A673 (cell line): ENCODE measurements around the gene GTF2H1. TPM values are rescaled to one million over a fixed set of nuclear protein-coding genes. Genes with fewer than 3 reads are reported as not detected.
A peak's percentile ranks its signal among the peaks of the same experiment; 100 is the strongest.

ENCODE experiments used
- BruUV-seq: library from RNA; stranded (reverse); fragments of 400-500 nt; replicated peaks from 2 replicates; lab custom pipeline; 2021; lab: Mats Ljungman, UMichigan
- CTCF ChIA-PET: fragments of 300-600 bp; sonication (Branson Sonifier 250); formaldehyde crosslinking; loops from one replicate; lab custom pipeline; 2022; ENCODE audit warnings: antibody characterized with exemption; lab: Charles Lee
- POLR2A ChIA-PET: fragments of 300-600 bp; sonication (Branson Sonifier 250); formaldehyde crosslinking; loops from one replicate; lab custom pipeline; 2022; ENCODE audit warnings: antibody characterized with exemption; ENCODE audit not compliant: low non-redundant PET; lab: Charles Lee
- DNase-seq: peaks from one replicate; pipeline ENCODE4 v3.0.0-alpha.2; 2015; ENCODE audit warnings: low spot score
- H3K27ac ChIP-seq: fragments of 200-600 bp; sonication (generic); 2 replicates; pipeline ENCODE4 v1.5.1; 2016; ENCODE audit warnings: mixed run types, low read depth, mild to moderate bottlenecking, mixed read lengths, antibody characterized with exemption, low read length; ENCODE audit not compliant: poor library complexity, severe bottlenecking
- H3K27me3 ChIP-seq: fragments of 200-600 bp; sonication (generic); replicated peaks from 2 replicates; pipeline ENCODE4 v1.6.1; 2017; ENCODE audit warnings: mixed run types, low read depth, mild to moderate bottlenecking, mixed read lengths, antibody characterized with exemption, low read length; ENCODE audit not compliant: insufficient read depth, poor library complexity
- H3K36me3 ChIP-seq: fragments of 200-600 bp; sonication (generic); 2 replicates; pipeline ENCODE4 v1.6.1; 2016; ENCODE audit warnings: mixed run types, mild to moderate bottlenecking, mixed read lengths, antibody characterized with exemption, low read length; ENCODE audit not compliant: insufficient read depth, poor library complexity, severe bottlenecking
- H3K4me1 ChIP-seq: fragments of 200-600 bp; sonication (generic); 2 replicates; pipeline ENCODE4 v1.6.1; 2017; ENCODE audit warnings: mixed run types, mild to moderate bottlenecking, mixed read lengths, antibody characterized with exemption, low read length; ENCODE audit not compliant: insufficient read depth, poor library complexity, severe bottlenecking
- H3K4me3 ChIP-seq: fragments of 200-600 bp; sonication (generic); 2 replicates; pipeline ENCODE4 v1.5.1; 2016; ENCODE audit warnings: low read depth, mixed run types, mild to moderate bottlenecking, mixed read lengths, low read length; ENCODE audit not compliant: poor library complexity, severe bottlenecking
- H3K9me3 ChIP-seq: fragments of 200-600 bp; sonication (generic); 2 replicates; pipeline ENCODE4 v1.6.1; 2016; ENCODE audit warnings: mixed run types, low read depth, mild to moderate bottlenecking, mixed read lengths, antibody characterized with exemption, low read length; ENCODE audit not compliant: poor library complexity, severe bottlenecking
- CTCF ChIP-seq: fragments of 300-800, 200-600 bp; sonication (generic); conservative IDR thresholded peaks from 2 replicates; pipeline ENCODE4 v1.5.1; 2017; ENCODE audit warnings: low read depth, mild to moderate bottlenecking, antibody characterized with exemption, low read length, moderate library complexity, mixed read lengths
- EZH2 ChIP-seq: fragments of 200-600 bp; sonication (generic); IDR thresholded peaks from 2 replicates; pipeline ENCODE4 v1.6.1; 2017; ENCODE audit warnings: borderline replicate concordance, low read depth, mild to moderate bottlenecking, mixed read lengths, antibody characterized with exemption, low read length; ENCODE audit not compliant: poor library complexity, severe bottlenecking
- intact Hi-C: fragments of 100-400 bp; cut with micrococcal nuclease; formaldehyde crosslinking; loops from one replicate; pipeline ENCODE4 v1.10.0; 2022; ENCODE audit not compliant: unreplicated experiment
- total RNA-seq: library from RNA; stranded (reverse); gene quantifications from 2 replicates; pipeline ENCODE4 v1.2.3, GENCODE V29; 2021

Gene GTF2H1
- total RNA-seq, 1 experiment from 2014 or later: 56.2 TPM

GRCh38 chr11:18393581-18394274, 71.4 kb downstream of the GTF2H1 start:
- peaks cover 24% of the 10 kb centered on the region for H3K36me3 ChIP-seq

GRCh38 chr11:18394275-18394927, 72.0 kb downstream of the GTF2H1 start, which contains the start of gene LDHA:
LDHA (plus strand) TSS chr11:18394563; CDS start chr11:18396843, 2,280 bp downstream.
- TF ChIP-seq CTCF (no peak), EZH2 (no peak)
- CTCF ChIA-PET: interaction anchor here (0.6 kb wide), 2 partner anchors 150 to 988 kb away, joined by 4 read pairs; no protein-coding TSS in a partner anchor
- POLR2A ChIA-PET: interaction anchor here (0.6 to 1.0 kb wide), 3 partner anchors 10 to 72 kb away, joined by 4 to 5 read pairs (median 4); partner anchors contain the start of genes GTF2H1 and HPS5
- Histone ChIP-seq H3K36me3 (peaks cover 30% of the 10 kb centered on the region), H3K27me3 (no peaks in the 10 kb centered on the region), H3K4me1 (peaks cover 13% of the 10 kb centered on the region), H3K27ac (peak within 1 kb of the TSS; percentile 98), H3K9me3 (no peaks in the 10 kb centered on the region), H3K4me3 (peak within 1 kb of the TSS; percentile 98)
- intact Hi-C loops: loop anchor here (2.0 kb wide), 1 partner anchor 72 kb away; the partner anchor contains the start of genes GTF2H1 and HPS5
- DNase-seq: peak; percentile 97
- BruUV-seq: no TSS peak

More at GRCh38 chr11:18393581-18394274, 71.4 kb downstream of the GTF2H1 start:
- intact Hi-C loops: loop anchor here (2.0 kb wide), 1 partner anchor 71 kb away; the partner anchor contains the start of genes GTF2H1 and HPS5
- H3K4me3 ChIP-seq: peak overlapping the region; percentile 98
- DNase-seq: no peak
- ChIA-PET POLR2A (interaction anchor here (0.6 to 1.0 kb wide), 2 partner anchors 10 to 72 kb away, joined by 4 to 5 read pairs; partner anchors contain the start of genes GTF2H1 and HPS5), CTCF (no interaction called here)
- TSS peak; percentile 97 for BruUV-seq
- no peaks in the 10 kb centered on the region for H3K27me3 ChIP-seq
- TF ChIP-seq CTCF: no peak
- TF ChIP-seq EZH2: no peak
- H3K4me1 ChIP-seq: peaks cover 13% of the 10 kb centered on the region
- H3K9me3 ChIP-seq: no peaks in the 10 kb centered on the region
- H3K27ac ChIP-seq: peak overlapping the region; percentile 98
